Tibial nerve (tissue), 4 donors: ENCODE results near the gene MICAL2.

Experiments
- CTCF ChIP-seq, 5 experiments: fragments of 200-600 bp in 3 of 5; fragments of 450-650 bp in 2 of 5; sonication (generic) in 3 of 5; IDR thresholded peaks; one replicate each; pipeline ENCODE4 v1.5.1; 2016 to 2019; ENCODE audit warnings: antibody characterized with exemption in 5 of 5, mild to moderate bottlenecking in 3 of 5, moderate library complexity in 2 of 5
- EP300 ChIP-seq, 2 donors: sonication (generic); formaldehyde crosslinking; IDR thresholded peaks; one replicate each; pipeline ENCODE4 v1.6.1; 2017; ENCODE audit warnings: antibody characterized with exemption in 2 of 2, mild to moderate bottlenecking in 1 of 2
- POLR2A ChIP-seq, 2 donors: fragments of 450-650 bp; IDR thresholded peaks; one replicate each; pipeline ENCODE4 v1.6.1; 2017; ENCODE audit warnings: antibody characterized with exemption in 2 of 2, mild to moderate bottlenecking in 2 of 2, moderate library complexity in 2 of 2

GRCh38 chr11:12114193-12115033, 4.0 kb downstream of the MICAL2 start:
- TF ChIP-seq CTCF (IDR thresholded peaks at IDR 0.05) (no peak), POLR2A (IDR thresholded peaks at IDR 0.05) (no peak), EP300 (IDR thresholded peaks at IDR 0.05) (peak in 1 of 2 donors; percentile 57)
